ENCODE measurements around the gene KCNH5. TPM values are rescaled to one million over a fixed set of nuclear protein-coding genes. Genes with fewer than 3 reads are reported as not detected.

KCNH5 gene
- total RNA-seq, 4 donors from 2014 or later: not detected

DNA sequence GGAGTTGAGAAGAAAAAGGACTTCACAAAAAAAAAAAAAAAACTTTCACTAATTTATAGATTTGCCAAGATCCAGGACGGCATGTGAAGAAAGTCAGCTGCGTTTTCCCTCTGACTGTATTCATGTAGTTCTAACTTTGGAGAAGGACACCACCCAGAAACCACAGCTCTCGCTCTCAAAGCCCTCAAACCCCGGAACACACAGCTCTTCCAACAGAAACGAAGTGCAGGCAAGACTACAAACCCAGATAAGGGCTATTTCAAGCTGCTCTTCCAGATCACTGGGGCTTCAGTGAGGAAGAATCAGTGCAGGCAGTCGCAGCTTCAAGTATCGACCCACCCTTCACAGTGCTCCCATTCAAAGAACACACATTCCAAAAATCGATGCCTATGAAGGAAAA, 13.2 kb downstream of the KCNH5 start:
- TF ChIP-seq, protein P1, sequence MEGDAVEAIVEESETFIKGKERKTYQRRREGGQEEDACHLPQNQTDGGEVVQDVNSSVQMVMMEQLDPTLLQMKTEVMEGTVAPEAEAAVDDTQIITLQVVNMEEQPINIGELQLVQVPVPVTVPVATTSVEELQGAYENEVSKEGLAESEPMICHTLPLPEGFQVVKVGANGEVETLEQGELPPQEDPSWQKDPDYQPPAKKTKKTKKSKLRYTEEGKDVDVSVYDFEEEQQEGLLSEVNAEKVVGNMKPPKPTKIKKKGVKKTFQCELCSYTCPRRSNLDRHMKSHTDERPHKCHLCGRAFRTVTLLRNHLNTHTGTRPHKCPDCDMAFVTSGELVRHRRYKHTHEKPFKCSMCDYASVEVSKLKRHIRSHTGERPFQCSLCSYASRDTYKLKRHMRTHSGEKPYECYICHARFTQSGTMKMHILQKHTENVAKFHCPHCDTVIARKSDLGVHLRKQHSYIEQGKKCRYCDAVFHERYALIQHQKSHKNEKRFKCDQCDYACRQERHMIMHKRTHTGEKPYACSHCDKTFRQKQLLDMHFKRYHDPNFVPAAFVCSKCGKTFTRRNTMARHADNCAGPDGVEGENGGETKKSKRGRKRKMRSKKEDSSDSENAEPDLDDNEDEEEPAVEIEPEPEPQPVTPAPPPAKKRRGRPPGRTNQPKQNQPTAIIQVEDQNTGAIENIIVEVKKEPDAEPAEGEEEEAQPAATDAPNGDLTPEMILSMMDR (IDR thresholded peaks at IDR 0.05; ENCODE audit: low read depth): no peak

DNA sequence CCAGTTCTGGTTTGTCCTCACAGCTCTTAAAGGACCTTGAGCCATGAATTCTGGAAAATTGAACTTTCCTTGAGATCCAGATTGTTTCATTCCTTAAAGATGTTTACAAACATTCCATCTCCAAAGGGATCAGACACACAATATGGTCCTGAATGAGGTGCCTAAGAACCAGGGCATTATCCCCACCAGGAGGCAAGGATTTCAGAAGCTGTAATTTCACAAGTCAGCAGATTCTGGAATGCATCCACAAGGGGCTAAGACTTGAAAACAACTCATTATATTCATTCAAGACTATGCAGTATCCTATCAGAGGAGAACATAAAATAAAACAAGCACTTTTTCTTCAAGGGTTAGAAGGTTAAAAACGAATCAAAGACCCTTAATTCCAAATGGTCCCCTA, 15.1 kb downstream of the KCNH5 start:
- TF ChIP-seq, protein P1 (IDR thresholded peaks at IDR 0.05; ENCODE audit: low read depth): no peak

DNA sequence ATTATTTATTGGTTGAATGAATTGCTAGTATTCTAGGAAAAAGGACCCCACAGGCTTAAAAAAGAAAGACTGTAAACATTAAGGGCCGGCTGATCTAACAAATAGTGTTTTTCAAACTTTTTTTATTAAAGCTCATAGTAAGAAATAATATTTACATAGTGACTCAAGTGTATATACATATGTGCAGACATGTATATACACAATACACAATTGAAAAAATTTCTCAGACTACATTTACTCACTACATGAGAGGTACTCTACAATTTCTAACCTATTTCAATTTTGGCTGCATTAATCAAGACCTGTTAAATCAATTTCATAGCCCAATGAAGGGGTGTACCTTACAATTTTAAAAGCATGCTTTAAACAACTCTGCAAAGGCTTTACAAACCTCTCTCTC, 17.5 kb downstream of the KCNH5 start:
- TF ChIP-seq, protein P1 (IDR thresholded peaks at IDR 0.05; ENCODE audit: low read depth): no peak

DNA sequence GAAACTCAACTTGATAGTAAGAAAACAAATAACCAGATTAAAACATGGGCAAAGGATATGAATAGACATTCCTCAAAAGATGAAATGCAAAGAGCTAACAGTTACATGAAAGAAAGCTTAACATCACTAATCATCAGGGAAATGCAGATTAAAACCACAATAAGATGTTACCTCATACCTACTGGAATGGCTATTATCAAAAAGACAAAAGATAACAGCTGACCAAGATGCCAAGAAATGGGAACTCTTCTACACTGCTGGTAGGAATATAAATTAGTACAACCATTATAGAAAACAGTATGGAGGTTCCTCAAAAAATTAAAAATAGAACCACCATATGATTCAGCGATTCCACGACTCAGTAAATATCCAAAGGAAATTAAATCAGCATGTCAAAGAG, 18.8 kb downstream of the KCNH5 start:
- TF ChIP-seq, protein P1 (IDR thresholded peaks at IDR 0.05; ENCODE audit: low read depth): no peak

DNA sequence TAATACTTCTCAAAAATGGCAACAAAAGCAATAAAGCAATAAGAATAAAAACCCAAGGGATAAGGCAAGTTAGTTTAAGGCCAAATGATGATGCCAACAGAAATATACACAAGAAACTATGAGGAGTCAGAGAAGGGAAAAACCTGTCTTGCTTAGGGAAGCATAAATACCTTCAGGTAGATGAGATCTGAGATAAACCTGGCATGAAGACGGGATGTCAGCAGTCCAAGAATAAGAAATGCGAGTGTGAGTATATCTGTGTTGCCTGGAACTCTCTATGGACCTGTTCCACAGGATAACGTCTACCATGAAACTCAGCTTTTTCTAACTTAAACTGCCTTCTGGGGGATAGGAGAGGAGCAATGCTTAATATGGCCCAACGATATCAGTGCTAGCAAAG, 30.6 kb downstream of the KCNH5 start:
- TF ChIP-seq, protein P1 (IDR thresholded peaks at IDR 0.05; ENCODE audit: low read depth): no peak

DNA sequence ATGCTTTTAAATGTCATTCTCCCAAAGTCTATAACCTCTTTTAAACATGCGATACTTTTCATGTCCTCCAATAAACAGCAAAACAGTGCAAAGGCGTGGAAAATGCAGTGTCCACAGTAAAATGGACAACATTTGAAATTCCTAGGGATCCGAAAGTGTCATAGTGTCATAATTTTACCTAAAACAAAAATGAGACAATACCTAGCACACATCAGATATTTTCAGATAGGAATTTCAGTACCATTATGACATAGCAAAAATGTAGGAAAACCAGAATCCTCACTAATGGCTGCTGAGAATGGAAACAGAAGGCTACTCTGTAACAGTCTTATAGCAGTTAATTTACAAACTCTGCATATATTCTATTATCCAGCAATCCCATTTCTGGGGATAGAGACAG, 33.1 kb downstream of the KCNH5 start:
- TF ChIP-seq, protein P1 (IDR thresholded peaks at IDR 0.05; ENCODE audit: low read depth): no peak

DNA sequence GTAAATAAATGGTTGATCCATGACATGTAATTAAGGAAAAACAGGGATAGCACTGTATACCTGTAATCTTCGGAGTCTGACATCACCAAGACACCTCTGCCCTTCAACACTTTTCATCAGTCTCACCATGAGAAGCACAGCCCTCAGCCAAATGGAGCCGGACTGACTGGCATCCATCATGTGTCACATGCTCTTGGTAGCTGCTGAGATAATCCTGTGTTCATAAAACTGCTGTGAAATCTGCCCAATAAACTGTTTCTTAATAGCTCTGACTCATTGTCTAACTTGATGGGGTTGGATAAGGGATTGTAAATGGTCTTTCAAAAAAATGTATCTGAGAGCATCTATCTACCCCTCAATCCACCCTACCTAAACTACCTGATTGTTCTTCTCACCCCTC, 33.6 kb downstream of the KCNH5 start:
- TF ChIP-seq, protein P1 (IDR thresholded peaks at IDR 0.05; ENCODE audit: low read depth): no peak

Measured in subcutaneous adipose tissue (tissue), 4 donors.